Measurements from ENCODE around the gene ZNF579. TPM values are rescaled to one million over a fixed set of nuclear protein-coding genes. Genes with fewer than 3 reads are reported as not detected.

Gene ZNF579
- total RNA-seq, 4 donors from 2014 or later, result 4.2 to 5.1 (median 4.6) TPM

GRCh38 chr19:55553217-55554182 is 27.1 kb downstream of the ZNF579 start:
- no peak for DNase-seq (ENCODE audit: low spot score in 2 of 2)
- TF ChIP-seq POLR2A (IDR thresholded peaks at IDR 0.05), result no peak
- TF ChIP-seq CTCF (IDR thresholded peaks at IDR 0.05), result no peak
- WGBS, 2 donors, result 54 to 55% methylated on average over 13 of the region's 13 CpGs
- intact Hi-C loops (cut with DNase I; ENCODE audit: low total_unique reads), result no loop called here
- no peak overlapping the region for H3K4me3 ChIP-seq (ENCODE audit: low read depth, poor library complexity, severe bottlenecking)

GRCh38 chr19:55552620-55553019 is 28.0 kb downstream of the ZNF579 start:
- DNase-seq (ENCODE audit: low spot score in 2 of 2), result no peak
- WGBS, 2 donors, result 44 to 53% methylated on average over 13 of the region's 13 CpGs
- H3K4me3 ChIP-seq (ENCODE audit: low read depth, poor library complexity, severe bottlenecking), result no peak overlapping the region
- TF ChIP-seq POLR2A (IDR thresholded peaks at IDR 0.05) (no peak), CTCF (IDR thresholded peaks at IDR 0.05) (no peak)
- intact Hi-C loops (cut with DNase I; ENCODE audit: low total_unique reads), result no loop called here

- 49 to 51% methylated on average over 5 of the region's 5 CpGs for WGBS, 2 donors
- TF ChIP-seq CTCF (IDR thresholded peaks at IDR 0.05) (no peak), POLR2A (IDR thresholded peaks at IDR 0.05) (no peak)
- no peak for DNase-seq (ENCODE audit: low spot score in 2 of 2)
- no peak overlapping the region for H3K4me3 ChIP-seq (ENCODE audit: low read depth, poor library complexity, severe bottlenecking)
- intact Hi-C loops (cut with DNase I; ENCODE audit: low total_unique reads), result no loop called here
These were observed 28.4 kb downstream of the ZNF579 start for GRCh38 chr19:55552206-55552605.

GRCh38 chr19:55550321-55550650 is 30.4 kb downstream of the ZNF579 start:
- TF ChIP-seq POLR2A (IDR thresholded peaks at IDR 0.05), result no peak
- no peak for TF ChIP-seq CTCF (IDR thresholded peaks at IDR 0.05)
- no peak overlapping the region for H3K4me3 ChIP-seq (ENCODE audit: low read depth, poor library complexity, severe bottlenecking)
- no peak for DNase-seq (ENCODE audit: low spot score in 2 of 2)
- intact Hi-C loops (cut with DNase I; ENCODE audit: low total_unique reads), result no loop called here
- WGBS, 2 donors, result 60 to 67% methylated on average over 7 of the region's 7 CpGs

GRCh38 chr19:55549500-55550320 is 30.9 kb downstream of the ZNF579 start:
- TF ChIP-seq POLR2A (IDR thresholded peaks at IDR 0.05) (no peak), CTCF (IDR thresholded peaks at IDR 0.05) (no peak)
- intact Hi-C loops (cut with DNase I; ENCODE audit: low total_unique reads), result no loop called here
- no peak overlapping the region for H3K4me3 ChIP-seq (ENCODE audit: low read depth, poor library complexity, severe bottlenecking)
- WGBS, 2 donors, result 24 to 26% methylated on average over 21 to 35 of the region's 36 CpGs
- no peak for DNase-seq (ENCODE audit: low spot score in 2 of 2)
